ENCODE data around the gene MOG. TPM values are rescaled to one million over a fixed set of nuclear protein-coding genes. Genes with fewer than 3 reads are reported as not detected.
A peak's percentile ranks its signal among the peaks of the same experiment; 100 is the strongest.
"Not testable (repeated sequence)": the region's sequence is repeated elsewhere in the genome, so short reads cannot be mapped to it uniquely, and the experiment has no call there.

MOG gene
- total RNA-seq, 1 experiment from 2014 or later, result not detected

DNA sequence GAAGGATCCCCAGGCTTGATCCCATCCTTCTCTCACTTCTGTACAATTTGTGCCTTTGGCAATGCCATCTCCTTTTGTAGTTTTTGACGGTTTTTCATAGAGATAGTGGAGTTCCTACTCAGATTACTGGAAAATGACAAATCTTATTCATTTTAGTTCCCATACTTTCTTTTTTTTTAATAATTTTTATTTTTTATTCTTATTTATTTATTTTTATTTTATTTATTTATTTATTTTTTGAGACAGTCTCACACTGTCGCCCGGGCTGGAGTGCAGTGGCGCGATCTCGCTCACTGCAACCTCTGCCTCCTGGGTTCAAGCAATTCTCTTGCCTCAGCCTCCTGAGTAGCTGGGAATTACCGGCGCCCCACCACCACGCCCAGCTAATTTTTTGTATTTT, 19.6 kb upstream of the MOG start:
- no peak for DNase-seq (ENCODE audit: low read depth)

- no peak for DNase-seq (ENCODE audit: low read depth)
Measured at GRCh38 chr6:29641430-29642148, 15.3 kb upstream of the MOG start.

- peak; percentile 32 for DNase-seq (ENCODE audit: low read depth)
Measured at GRCh38 chr6:29647927-29648642, 8.8 kb upstream of the MOG start.

DNA sequence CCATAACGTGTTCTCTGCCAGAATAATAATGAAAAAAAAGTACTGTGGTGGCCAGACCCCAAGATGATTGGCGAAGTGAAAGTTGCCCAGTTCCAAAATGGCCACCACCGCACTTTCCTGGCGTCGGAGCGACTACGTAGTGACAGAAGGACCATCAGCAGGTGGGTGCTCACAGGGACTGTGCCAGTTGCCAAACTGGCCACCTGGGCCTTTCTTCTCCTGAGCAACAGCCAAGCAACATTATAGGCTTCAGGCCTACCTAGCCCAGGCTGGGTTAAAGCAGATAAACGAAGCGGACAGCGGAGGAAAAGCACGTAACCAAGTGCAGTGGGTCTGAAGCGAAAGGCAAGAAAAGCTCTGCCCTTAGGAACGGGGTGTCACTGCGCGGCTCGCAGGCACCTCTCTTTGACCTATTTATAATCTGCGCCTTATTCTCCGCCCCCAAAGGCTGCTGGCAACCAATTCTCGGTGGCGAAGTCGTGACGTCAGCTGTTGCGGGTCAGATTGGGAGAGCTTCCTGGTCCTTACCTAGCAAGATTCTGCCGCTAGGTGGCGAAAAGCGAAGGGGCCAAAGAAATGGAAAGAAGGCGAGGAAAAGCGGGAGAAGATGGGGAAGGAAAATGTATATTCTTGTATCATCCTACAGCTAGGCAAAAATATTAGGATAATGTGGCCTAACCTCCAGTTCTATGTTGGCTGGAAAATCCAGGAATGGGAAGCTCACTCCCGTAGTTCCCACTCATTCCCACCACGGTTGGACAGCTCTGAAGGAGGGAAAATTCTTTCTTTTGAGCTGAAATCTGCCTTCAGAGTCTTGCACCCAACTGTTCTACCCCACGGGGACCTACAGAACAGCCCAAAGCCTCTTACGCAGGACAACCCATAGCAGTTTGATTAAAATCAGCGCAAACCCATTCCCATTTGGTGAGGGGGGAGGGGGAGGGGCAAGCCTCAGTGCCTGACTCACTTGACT, 6.9 kb upstream of the MOG start:
- peak; percentile 96 for DNase-seq (ENCODE audit: low read depth)

GRCh38 chr6:29651413-29652197, 5.3 kb upstream of the MOG start:
- peak; percentile 28 for DNase-seq (ENCODE audit: low read depth)

GRCh38 chr6:29652198-29652584, 4.7 kb upstream of the MOG start:
- DNase-seq (ENCODE audit: low read depth), result no peak

- peak; percentile 62 for DNase-seq (ENCODE audit: low read depth)
Measured at GRCh38 chr6:29653452-29654038, 3.3 kb upstream of the MOG start.

GRCh38 chr6:29655658-29656057, 1.2 kb upstream of the MOG start:
- no peak for DNase-seq (ENCODE audit: low read depth)

DNA sequence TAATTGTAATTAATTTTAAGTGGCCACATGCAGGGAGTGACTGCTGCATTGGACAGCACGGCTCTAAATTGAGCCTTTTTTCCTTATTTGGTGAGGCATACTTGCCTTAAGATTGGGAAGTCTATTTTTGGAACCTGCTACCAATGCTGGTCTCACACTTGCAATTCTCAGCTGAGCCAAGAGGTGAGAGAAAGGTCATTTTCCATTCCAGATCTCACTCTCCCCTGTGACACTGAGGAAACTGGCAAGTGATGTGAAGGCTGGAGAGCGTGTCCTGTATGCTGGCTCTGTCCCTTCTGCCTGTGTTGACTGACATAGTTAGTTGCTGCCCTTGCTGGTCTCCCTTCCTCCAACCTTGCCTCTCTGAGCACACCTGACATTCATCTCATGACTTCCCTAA, 735 bp upstream of the MOG start:
- no peak for DNase-seq (ENCODE audit: low read depth)

DNA sequence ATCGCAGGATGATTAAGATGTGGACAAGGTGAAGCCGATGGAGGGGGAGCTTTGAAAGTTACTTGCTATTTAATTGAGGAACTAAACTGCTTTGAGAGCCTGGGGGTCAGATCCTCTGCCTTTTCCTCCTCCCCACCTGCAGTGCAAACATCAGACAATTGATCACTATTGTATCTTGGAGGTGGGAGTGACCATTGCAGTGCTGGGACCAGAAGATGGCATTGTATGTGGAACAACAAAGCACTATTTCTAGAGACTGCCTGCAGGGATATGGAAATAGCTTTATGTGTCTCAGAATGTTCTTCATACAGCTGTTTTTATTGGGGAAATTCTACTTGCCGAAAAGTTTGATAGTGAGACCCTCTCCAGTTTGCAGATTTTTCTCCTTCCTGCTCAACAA, 4.2 kb downstream of the MOG start:
- DNase-seq (ENCODE audit: low read depth), result no peak

- DNase-seq (ENCODE audit: low read depth), result not testable (repeated sequence)
Measured at GRCh38 chr6:29661502-29662141, 4.7 kb downstream of the MOG start.

DNA sequence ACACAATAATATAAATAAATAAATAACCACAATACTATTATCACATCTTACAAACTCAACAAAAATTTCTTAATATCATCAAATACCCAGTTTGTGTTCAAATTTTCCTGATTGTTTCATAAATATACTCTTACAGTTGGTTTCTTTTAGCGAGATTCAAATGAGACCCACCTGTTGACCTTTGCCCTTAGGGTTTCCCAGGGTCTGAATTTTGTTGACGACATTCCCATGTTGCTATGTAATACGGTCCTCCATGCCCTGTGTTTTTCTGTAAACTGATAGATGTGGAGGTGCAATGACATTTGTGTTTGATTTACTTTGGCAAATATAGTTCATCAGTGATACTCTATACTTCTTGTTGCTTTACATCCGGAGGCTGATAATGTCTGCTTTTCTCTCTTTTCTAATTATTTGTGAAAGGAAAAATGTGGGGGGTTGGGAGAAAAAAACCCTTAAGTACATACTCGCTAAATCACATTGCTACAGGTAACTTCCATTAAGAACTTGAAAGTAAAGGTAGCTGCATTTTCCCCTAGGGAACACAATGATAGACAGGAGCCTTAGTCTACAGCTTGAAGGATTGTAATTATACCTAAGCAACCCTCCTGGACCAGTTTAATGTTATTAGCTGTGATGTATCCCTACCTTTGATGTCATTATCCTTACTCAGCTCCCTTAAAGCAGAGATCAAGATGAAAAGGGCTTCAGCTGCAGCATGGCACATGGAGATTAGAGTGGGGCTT, 6.6 kb downstream of the MOG start:
- no peak for DNase-seq (ENCODE audit: low read depth)

- no peak for DNase-seq (ENCODE audit: low read depth)
Measured at GRCh38 chr6:29665942-29666825, 9.3 kb downstream of the MOG start.

- no peak for DNase-seq (ENCODE audit: low read depth)
Measured at GRCh38 chr6:29666826-29667130, 9.9 kb downstream of the MOG start.

DNA sequence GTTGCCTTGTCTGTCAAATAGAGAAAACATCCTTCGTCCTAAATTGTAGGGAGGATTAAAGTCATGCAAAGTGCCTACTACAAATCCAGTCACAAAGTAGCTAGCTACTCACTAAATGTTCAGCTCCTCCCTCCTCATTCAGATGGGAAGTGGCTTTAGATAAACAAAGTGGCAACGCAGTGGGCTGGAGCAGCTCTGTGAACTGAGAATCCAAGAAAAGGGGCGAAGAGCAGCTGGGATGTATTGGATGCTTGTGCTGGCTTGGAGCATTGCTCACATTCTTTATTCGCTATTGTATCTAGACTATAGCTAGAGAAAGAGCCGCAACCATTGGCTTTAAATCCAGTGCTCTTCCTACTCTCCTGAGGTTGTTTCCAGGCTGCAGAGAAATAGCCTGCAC, 10.3 kb downstream of the MOG start:
- DNase-seq (ENCODE audit: low read depth), result no peak

DNA sequence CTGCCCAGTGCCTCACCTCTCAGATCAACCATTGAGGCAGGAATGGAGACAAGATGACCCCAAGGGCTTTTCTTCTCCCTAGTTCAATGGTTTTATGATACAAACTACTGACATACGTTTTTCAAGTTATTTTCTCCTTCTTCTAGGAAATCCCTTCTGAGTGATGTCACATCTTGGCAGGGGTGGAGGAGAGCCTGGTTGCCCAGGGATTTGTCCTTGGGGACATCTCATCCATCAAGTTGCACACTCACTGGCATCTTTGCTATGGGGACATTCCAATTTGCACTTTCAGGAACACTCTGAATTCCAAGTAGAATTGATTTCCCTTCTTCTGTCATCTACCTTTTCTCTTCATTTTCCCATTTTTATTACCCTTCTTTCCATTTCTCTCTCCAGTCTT, 14.1 kb downstream of the MOG start:
- no peak for DNase-seq (ENCODE audit: low read depth)

DNA sequence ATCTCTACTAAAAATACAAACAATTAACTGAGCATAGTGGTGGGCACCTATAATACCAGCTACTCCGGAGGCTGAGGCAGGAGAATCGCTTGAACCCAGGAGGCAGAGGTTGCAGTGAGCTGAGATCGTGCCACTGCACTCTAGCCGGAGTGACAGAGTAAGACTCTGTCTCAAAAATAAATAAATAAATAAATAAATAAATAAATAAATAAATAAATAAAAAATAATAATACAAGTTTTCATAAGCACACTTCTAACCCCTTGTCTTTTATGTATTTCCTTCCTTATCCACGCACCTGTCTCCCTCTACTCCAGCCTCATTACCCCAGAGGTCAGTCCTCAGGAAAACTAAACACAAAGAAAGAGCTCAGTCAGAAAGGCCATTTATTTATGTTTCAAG, 15.2 kb downstream of the MOG start:
- not testable (repeated sequence) for DNase-seq (ENCODE audit: low read depth)

DNA sequence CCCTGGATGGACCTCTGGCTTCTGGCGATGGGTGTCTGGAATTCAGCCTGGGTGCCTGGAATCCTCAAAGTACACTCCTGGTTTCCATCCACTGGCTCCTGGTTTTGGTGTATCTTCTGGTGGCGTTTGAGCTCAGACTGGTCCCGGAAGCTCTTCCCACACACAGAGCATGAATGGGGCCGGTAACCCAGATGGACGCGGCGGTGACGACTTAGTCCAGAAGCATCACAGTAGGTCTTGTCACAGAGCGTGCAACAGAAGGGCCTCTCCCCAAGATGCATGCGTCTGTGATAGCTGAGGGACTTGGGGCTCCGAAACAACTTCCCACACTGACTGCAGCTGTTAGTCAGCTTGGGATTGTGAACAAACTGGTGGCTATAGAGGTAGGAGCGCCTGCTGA, 16.3 kb downstream of the MOG start:
- DNase-seq (ENCODE audit: low read depth), result no peak

DNA sequence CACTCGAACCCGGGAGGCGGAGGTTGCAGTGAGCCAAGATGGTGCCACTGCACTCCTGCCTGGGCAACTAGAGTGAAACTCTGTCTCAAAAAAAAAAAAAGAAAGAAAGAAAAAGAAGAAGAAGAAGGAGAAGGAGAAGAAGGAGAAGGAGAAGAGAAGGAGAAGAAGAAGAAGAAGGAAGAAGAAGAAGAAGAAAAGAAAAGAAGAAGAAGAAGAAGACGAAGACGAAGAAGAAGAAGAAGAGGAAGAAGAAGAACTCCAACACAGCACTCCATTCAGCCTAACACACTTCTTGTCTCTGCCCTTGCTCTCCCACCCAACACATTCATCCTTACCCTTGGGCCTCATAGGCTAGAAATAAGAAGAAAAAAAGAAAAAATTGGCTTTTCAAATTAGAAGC, 17.1 kb downstream of the MOG start:
- no peak for DNase-seq (ENCODE audit: low read depth)
